Fibroblast of gingiva (primary cell): ENCODE results near the gene PDILT.

ENCODE experiments used
- DNase-seq: peaks from one replicate; pipeline ENCODE4 v3.0.0-alpha.2; 2011; ENCODE audit warnings: low read depth

The PDILT gene

DNA sequence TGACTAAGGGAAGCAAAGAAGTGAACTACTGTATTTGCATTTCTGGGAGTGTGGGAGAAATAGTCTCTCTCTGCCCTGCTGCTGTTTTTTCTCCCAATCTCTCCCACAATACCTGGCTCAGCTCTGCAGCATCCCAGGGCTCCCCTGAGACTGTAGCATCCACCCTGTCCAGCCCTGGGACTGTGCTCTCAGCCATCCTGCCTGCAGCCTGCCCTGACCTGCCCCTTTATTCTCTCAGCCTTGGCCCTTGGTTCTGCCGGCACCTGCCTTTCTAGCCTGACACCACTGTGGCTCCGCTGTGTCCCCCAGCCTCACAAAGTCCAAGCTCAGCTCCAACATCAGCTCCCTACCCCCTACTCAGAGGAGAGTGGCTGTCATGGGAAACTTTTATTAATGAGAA, 1.9 kb downstream of the PDILT start:
- no peak for DNase-seq

DNA sequence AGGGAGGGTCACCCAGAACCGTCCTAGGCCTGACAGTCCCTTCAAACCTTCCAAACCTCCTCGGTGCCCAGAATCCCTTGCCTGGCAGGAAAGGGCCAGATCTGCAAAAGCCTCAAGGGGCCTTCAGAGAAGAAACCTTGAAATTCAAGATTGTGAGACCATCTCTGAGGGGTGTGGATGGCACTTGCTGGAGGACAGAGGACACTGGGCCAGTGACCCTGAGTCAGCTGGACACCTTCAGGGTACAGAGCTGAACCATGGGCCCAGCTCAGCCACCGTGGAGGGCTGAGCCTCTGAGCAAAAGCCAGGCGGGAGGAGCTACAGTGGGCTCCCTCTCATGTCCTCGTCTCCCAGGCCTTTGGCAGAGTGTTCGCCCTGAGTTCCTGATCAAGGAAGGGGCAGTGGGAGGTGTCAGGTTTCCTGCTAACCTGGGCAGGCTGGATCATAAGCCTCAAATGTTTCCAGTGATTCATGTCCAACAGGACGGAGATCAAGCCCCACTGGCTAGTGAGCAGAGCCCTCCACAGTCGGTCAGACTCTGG, 3.0 kb downstream of the PDILT start:
- no peak for DNase-seq

DNA sequence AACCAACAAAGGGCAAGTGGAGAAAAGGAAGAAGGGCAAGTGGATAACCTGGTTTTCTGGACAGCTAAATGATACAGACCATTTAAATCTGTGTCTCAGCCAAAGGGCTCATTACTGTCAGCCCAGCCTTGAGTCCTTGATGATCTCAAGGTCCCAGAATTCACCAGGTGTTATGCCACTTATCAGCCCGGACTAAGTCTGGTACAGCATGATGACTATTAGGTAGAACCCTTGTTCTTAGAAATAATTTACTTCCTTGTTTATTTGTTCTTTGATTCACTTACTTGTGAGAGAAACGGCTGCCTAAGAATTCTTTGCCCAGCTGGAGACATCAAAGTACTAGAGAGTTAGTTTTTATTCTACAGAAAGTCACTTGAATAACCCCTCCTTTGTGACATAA, 3.5 kb downstream of the PDILT start:
- DNase-seq: no peak

DNA sequence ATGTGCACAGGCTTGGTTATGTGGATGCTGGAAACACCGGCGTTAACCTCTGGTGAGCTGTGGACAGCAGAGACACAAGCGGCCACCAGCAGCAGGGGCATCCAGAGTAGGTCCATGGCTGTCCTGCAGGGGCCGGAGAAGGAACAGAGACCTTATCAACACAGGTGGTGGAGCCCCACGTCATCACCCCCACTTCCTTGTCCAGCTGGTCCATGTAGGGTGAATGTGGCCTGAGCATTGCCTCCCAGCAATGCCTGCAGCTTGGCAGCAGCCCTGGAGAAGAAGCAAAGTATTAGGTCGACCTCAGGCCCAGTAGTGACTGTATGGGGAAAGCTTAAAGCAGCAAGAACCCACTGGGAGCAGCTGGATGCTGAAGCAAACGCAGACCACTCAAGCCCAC, 5.4 kb downstream of the PDILT start:
- no peak for DNase-seq

DNA sequence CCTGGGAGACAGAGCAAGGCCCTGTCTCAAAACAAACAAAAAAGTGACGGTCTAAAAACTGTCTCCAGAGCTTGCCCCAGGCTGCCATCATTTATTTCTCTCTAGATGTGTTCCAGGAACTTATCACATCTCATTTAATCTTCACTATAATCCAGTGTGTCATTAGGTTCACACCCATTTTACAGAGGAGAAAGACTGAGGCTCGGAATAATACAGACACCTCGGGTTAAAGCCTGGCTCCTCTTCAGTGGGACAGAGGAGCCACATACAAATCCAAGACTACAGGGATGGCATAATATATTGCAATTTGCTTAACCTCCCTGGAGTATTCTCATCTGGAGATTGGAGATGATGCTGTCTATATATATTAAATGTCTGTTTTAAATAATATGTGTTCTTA, 5.9 kb downstream of the PDILT start:
- DNase-seq: no peak

DNA sequence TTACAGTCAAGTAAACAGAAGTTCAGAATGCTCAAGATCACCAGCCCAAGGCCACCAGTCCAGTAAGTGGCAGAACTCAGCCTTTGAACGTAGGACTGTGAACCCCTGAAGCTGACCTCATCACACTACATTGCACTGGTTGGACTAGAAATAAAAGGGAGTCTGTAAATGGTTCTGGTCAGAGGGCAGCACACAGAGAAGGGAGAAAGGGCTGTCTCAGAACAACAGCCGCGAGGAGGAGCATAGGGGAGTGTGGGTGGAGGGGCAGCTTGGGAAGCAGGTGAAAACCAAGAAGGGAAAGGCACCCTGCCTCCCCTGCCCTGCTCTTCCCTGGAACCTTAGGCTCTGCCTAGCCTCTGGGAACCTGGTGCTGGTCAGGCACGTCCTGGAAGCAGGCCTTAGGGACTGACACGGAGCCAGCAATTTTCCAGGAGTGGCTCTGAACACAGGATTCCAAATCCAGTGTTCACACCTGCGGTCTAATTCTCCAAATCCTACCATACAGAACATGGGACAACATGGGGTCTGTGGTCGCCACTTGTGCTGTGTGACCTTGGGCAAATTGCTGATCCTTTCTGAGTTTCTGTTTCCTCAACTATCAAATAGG, 7.0 kb downstream of the PDILT start:
- no peak for DNase-seq

DNA sequence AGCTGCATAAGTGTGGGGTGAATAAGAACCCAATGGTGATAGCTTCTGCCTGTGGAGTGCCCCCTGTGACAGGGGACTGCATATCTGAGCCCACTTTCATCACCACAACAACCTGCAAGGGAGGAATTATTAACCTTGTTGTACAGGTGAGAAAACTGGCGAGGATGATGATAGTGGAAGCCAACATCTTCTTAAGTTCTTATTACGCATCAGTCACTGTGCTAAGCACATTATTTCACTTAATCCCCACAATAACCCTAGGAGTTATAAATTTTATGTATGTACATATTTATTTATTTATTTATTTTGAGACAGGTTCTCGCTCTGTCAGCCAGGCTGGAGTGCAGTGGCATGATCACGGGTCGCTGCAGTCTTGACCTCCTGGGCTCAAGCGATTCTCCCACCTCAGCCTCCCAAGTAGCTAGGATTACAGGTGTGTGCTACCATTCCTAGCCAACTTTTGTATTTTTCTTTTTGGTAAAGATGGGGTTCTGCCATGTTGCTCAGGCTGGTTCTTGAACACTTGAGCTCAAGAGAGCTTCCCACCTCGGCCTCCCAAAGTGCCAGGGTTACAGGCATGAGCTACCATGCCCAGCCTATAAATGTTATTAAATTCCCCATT, 7.6 kb downstream of the PDILT start:
- no peak for DNase-seq

DNA sequence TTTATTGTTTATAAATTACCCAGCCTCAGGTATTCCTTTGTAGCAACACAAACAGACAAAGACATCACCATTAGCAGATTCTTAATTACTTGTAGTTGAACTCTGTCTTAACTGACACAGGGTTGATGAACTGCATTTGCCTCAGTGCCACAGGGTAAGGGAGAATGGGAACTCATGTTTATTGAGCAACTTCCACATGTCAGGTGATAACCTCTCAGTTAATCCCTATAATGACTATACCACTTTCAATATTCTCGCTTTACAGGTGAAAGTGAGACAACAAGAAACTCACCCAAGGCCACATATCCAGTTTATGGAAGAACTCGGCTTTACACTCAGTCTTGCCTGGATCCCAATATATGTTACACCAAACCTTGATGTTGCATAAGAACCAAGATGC, 8.6 kb downstream of the PDILT start:
- no peak for DNase-seq

DNA sequence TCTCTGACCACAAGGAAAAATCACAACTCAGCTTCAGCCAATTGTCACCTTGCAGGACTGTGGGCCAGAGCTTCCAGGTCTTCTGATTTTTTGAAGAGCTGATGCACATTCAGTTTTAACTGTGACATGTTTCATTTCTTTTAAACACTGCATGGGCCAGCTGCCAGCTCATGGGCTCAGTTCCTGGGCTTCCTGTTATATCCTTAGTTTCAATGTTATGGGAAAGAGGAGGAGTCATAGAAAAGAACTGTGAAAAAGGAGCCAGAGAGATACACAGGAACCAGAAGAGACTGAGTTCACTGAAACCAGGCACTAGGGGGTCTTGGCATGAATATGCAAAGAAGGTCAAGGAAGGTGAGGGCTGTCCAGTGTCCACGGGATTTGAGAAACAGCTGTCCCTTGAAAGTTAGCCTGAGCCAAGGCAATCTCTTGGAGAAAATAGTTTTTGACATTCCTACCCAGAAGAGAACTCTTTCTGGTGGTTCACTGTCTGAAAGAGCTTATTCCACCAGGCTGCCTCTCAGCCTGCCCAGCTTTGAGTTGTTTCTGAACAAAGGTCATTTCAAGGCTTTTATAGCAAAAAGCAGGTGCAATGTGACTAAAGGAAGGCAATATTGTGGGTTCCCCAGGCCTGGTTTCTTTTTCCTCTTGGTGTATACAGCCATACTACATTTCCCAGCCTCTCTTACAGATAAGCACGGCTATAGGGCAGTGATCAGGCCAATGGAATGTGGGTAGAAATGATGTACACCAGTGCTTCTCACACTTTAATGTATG, 10.5 kb downstream of the PDILT start:
- no peak for DNase-seq

DNA sequence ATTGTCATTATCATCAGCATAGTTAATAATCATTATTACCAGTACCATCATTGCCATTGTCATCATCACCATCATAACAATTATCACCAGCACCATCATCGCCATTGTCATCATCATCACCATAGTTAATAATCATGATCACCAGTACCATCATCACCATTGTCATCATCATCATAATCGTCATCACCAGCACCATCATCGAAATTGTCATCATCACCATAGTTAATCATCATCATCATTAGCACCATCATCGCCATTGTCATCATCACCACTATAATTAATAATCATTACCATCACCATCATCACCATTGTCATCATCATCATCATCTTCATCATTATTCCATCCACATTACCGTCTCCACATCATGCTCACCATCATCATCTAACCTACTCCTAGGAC, 13.5 kb downstream of the PDILT start:
- no peak for DNase-seq

DNA sequence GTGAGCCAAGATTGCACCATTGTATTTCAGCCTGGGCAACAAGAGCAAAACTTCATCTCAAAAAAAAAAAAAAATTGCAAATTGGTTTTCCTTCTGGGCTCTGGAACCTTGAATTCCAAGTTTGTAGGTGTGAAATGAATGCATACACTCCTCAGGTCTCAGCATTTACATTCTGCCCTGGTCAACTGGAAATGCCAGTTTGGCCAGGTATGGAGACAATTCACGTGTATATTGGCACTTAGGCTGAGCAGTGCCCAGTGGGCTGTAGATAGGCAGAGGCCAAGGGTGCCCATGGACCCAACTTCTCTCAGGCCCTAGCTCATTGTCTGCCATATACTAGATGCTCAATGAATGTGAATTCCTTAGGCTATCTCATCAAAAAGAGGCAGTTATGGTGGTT, 15.7 kb downstream of the PDILT start:
- DNase-seq: no peak

DNA sequence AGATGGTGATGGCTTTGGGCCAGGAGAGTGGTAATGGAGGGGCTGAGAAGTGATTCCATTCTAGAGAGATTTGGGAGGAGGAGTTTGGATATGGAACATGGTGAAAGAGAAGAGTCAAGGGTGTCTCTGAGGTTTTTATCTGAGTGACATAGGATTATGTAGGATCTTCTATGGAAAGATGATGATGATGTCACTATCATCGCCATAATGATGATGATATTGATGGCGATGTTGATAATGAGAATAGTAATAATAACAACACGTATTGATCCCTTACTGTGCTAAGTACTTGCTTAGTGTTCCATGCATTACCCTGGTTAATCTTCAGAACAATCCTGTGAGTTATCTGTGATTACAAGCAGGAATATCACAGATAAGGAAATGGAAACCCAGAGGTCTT, 16.6 kb downstream of the PDILT start:
- no peak for DNase-seq

DNA sequence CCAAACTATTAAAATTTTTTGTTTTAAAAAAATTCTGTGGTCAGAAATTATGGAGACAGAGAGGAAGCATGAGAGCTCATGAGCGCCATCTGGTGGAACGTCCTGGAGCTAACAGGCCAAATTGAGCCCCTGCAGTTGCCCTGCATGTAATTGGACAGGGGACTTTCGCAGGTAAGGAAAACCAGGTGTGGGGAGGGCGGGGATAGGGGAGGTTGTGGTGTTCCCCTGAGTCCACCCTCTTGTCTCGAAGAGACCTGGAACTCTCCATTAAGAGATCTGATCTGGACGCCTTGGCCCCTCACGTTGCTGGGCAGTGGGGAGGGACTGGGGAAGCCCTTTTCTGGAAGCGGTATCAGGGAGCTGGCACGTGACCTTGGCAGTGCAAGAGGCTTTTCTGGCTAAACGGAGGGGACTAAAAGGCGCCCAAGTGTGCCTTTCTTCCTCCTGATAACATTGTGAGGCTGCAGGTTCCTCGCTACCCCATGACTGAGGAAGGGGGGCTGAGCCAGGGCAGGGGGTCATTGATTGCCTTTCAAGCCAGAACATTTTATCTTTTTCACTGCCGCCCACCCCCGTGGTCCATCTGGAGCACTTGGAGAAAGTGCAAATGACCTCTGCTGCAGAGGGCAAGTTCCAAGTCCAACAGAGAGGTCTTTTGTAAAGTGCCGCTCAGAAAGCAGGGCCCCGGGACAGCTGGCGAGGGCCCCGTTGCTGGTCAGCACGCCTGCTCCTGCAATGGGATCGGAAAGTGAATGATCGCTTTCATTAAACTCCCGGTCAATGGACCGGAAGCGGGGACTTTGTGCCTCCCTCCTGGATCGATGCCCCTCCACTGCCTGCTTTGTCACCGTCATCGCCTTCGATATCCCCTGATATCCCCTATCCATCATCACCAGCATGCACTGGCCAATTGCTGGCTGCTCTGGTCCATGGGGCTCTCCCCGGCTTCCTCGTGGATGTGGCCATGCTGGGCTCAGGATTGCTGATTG, 18.4 kb downstream of the PDILT start:
- DNase-seq: peak; percentile 6

DNA sequence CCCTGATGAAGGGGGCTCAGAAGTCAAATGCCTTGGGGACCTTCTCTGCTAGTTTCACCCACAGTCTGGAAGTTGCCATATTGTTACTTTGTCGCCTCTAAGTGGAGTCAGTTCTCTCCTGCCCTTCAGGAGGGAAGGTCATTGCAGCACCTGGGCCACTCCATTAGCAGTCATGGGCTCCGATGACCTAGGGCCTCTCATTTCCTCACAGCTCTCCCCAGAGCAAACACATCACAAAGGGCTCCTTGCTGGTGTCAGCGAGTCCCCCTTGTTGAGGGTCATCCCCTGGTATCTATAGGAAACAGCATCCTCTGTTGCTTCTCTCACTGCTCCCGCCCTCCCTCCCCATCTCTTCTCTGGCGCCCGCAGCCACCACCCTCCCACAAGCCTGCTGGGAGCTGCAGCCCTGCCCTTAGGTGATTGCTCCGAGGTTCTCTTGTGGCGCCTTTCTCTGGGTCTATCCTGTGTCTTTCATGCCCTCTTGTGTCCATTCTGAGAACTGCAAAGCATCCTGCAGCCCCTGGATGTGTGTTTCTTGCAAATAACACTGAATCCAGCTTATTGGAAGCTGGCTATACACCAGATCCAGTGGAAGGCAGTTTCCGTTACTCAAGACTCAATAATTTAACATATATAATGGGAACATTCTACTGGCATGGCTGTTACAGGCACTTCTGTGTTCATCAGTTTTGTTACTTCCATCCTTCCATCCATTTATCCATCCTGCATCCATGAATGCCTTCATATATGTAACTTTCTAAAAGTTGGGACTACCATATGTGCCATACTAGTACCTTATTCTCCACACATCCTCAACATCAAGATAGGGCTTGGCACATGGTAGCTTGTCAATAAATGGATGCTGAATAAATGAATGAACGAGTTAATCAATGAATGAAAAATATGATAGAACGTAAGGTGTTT, 21.2 kb downstream of the PDILT start:
- peak; percentile 24 for DNase-seq

DNA sequence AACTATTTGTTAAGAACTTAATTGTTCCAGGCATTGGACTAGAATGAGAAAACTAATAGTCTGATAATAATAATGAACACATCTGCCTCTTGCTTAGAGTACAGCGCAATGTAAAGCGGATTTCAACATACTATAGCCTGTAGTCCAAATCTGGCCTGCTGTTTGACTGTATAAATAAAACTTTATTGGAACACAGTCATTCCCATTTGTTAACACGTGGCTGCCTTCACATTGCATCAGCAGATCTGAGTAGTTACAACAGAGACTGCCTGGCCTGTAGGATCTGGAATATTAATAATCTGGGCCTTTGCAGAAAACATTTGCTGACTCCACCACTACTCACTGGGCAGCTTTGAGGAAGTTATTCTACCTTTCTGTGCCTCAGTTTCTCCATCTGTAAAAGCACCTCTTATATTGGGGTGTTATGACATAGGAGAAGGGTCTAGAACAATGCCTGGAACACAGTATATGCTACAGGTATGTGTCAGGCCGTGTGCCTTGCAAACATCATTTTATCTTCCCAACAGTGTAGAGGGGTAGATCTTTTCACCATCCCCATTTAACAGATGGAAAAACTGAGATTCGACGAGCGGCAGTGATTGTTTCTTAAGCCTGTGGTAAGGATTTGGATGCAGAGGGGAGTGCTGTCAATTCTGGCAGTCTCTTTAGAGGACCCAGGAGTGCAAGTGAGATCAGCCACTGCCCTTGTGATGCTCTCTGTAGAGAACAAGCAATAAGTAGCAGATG, 22.2 kb downstream of the PDILT start:
- no peak for DNase-seq

DNA sequence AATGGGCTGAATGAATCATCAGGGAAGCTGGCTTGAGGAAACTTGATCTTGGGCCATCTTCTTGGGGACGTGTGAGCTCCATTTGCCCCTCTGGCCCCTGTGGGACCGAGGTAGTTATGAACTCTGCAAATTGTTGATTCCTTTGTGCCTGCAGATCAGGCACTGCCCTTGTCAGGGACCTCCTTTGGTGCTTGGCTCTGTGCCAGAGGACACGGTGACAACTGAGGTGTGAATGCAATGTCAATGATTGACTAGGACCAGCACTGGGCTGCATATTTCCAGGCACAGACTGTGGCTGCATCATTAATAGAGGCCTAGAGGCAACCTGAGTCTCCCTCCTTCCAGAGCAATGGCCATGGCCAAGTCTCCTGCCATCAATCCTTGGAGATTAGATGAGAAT, 23.8 kb downstream of the PDILT start:
- no peak for DNase-seq

DNA sequence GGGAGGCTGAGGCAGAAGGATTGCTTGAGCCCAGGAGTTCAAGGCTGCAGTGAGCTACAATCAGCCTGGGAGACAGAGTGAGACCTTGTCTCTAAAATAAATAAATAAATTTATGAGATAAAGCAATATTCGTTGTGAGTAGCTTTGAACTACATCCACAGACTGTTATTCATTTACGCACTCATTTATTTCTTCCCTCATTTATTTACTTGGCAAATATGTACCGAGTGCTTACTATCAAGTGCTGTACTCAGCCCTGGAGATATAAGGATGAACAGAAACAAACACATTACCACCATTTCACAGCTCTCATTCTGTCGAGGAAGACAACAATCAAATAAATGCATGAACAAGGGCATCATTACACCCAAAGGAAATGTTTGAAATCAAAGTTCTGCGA, 27.4 kb downstream of the PDILT start:
- no peak for DNase-seq

DNA sequence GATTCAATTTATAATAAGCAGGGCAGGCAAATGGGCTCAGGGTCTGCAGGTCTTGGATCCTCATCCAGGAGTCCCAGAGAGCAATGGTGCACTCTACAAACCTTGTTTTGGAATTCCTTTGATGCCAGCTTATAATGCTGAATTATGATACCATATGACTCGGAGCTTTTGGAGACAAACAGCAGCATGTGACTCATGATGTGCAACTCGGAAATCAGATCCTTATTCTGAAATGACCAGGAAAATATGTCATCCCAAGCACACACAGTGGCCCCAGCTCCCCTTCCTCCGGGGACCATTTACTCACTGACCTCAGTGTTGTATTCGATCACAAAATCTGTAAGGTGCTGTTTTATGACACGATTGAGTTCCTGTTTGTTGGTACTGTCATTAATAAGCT, 31.8 kb downstream of the PDILT start:
- no peak for DNase-seq

DNA sequence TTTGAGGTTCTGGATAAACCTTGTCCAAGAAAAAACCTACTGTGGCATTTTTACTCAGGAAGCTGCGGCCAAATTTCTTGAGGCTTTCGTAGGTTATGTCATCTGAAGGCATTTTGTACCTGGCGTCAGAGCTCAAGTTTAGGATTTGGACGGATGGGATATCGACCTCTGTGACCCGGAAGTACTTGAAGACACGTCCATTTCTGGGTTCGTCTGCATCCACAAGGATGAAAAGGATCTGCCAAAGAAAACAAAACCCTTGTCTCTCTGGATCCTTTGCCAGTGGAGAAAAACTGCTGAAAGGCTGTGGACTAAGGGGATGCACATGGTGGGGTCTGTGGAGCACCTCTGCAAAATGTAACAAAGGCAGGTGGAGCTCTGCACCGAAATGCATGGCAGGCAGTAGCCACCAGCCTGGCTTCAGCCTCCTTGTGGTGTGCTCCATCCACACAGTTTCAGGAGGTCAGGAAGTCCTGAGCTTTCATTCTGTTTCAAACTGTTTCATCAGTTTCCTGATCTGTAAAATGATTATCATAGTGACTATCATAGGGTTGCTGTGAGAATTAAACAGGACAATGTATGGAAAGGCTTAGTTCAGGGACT, 35.0 kb downstream of the PDILT start:
- no peak for DNase-seq

DNA sequence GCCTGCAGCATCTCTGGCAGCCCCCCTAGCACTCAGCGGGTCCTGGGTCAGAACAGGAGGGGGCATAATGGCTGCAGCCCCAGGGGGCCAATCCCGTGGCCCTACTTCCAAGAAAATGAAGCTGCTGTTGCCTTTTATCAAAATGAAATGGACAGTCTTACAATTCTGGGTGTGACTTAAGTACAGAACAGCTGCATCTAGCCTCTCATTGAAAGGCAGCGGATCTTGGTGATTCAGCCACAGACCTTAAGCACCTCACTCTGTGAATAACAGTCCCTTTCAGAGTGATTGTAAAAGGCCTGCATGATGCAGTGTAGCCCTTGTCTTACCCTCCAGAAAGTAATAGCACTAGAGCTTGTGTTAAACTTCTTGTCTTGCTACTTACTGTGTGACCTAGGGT, 40.5 kb downstream of the PDILT start:
- DNase-seq: no peak
